HCT116 (cell line): ENCODE measurements around the gene ARFRP1. TPM values are rescaled to one million over a fixed set of nuclear protein-coding genes. Genes with fewer than 3 reads are reported as not detected.

Experiments used
- ATAC-seq: fragments of 200-7000 bp; cut with Tn5 transposase; 2 replicates; pipeline ENCODE4 v1.9.1; 2020; ENCODE audit warnings: mild to moderate bottlenecking, moderate library complexity
- BruUV-seq: library from RNA; stranded (reverse); fragments of 400-500 nt; replicated peaks from 2 replicates; lab custom pipeline; 2021; lab: Mats Ljungman, UMichigan
- CTCF ChIA-PET: fragments of 300-600 bp; sonication (Branson Sonifier 250); formaldehyde crosslinking; loops from one replicate; lab custom pipeline; 2021; ENCODE audit warnings: antibody characterized with exemption; lab: Charles Lee
- POLR2A ChIA-PET: fragments of 300-600, 350-600 bp; sonication (Branson Sonifier 250); formaldehyde crosslinking; loops from one replicate; lab custom pipeline; 2021; ENCODE audit warnings: antibody characterized with exemption; lab: Charles Lee
- RAD21 ChIA-PET, 2 experiments: fragments of 300-600 bp; sonication (Branson Sonifier 250); formaldehyde crosslinking; loops; one replicate each; lab custom pipeline; 2023; ENCODE audit warnings: low total read pairs in 2 of 2; ENCODE audit not compliant: uncharacterized antibody in 2 of 2, unreplicated experiment in 2 of 2, low non-redundant PET in 1 of 2; lab: Charles Lee
- DNase-seq: peaks from one replicate; pipeline ENCODE4 v3.0.0-alpha.2; 2010; ENCODE audit warnings: low read depth, low spot score
- H2AFZ ChIP-seq: fragments of 200-600 bp; shearing (Covaris generic), sonication (generic); 2 replicates; pipeline ENCODE4 v1.6.1; 2017; ENCODE audit warnings: low read depth, mixed run types, mixed read lengths, antibody characterized with exemption, low read length; ENCODE audit not compliant: poor library complexity, severe bottlenecking
- H3K27ac ChIP-seq: 2 replicates; pipeline ENCODE4 v1.5.1; 2012; ENCODE audit warnings: low read depth, low read length
- H3K27me3 ChIP-seq: fragments of 200-600 bp; sonication (generic); 2 replicates; pipeline ENCODE4 v1.6.1; 2016; ENCODE audit warnings: mixed run types, low read length, mixed read lengths; ENCODE audit not compliant: insufficient read depth
- H3K36me3 ChIP-seq, 2 experiments: fragments of 200-500 bp in 1 of 2; fragments of 200-600 bp in 1 of 2; sonication (Bioruptor generic) in 1 of 2; sonication (generic) in 1 of 2; 2 replicates each; pipeline versions ENCODE4 v1.5.1 to v1.6.1; 2014 to 2016; ENCODE audit warnings: low read length in 2 of 2, inconsistent platforms in 1 of 2, mixed read lengths in 1 of 2, mixed run types in 1 of 2; ENCODE audit not compliant: insufficient read depth in 2 of 2, control insufficient read depth in 1 of 2
- H3K4me1 ChIP-seq, 2 experiments: fragments of 200-600 bp in 1 of 2; sonication (generic) in 1 of 2; 2 replicates each; pipeline versions ENCODE4 v1.5.1 to v1.6.1; 2012 to 2017; ENCODE audit warnings: low read length in 2 of 2, inconsistent platforms in 1 of 2, mild to moderate bottlenecking in 1 of 2, mixed read lengths in 1 of 2, mixed run types in 1 of 2, moderate library complexity in 1 of 2; ENCODE audit not compliant: insufficient read depth in 2 of 2, control insufficient read depth in 1 of 2
- H3K4me2 ChIP-seq: fragments of 200-600 bp; sonication (generic); 2 replicates; pipeline ENCODE4 v1.6.1; 2017; ENCODE audit warnings: mixed run types, low read length, mixed read lengths
- H3K4me3 ChIP-seq, 2 experiments: fragments of 200-600 bp in 1 of 2; sonication (generic) in 1 of 2; replicated peaks in 1 of 2; 2 replicates each; pipeline ENCODE4 v1.5.1; 2011 to 2016; ENCODE audit warnings: low read length in 2 of 2, control low read depth in 1 of 2, low read depth in 1 of 2, mild to moderate bottlenecking in 1 of 2, mixed read lengths in 1 of 2, mixed run types in 1 of 2
- H3K79me2 ChIP-seq: fragments of 200-600 bp; sonication (generic); 2 replicates; pipeline ENCODE4 v1.6.1; 2017; ENCODE audit warnings: mild to moderate bottlenecking, mixed run types, low read length, moderate library complexity, mixed read lengths; ENCODE audit not compliant: insufficient read depth
- H3K9ac ChIP-seq: fragments of 200-600 bp; sonication (generic); 2 replicates; pipeline ENCODE4 v1.6.1; 2016; ENCODE audit warnings: low read length, mixed read lengths
- H3K9me2 ChIP-seq: fragments of 200-600 bp; sonication (generic), shearing (Covaris generic); 2 replicates; pipeline ENCODE4 v1.6.1; 2017; ENCODE audit warnings: mixed run types, mild to moderate bottlenecking, moderate library complexity; ENCODE audit not compliant: insufficient read depth
- H3K9me3 ChIP-seq, 2 experiments: fragments of 200-500 bp in 1 of 2; fragments of 200-600 bp in 1 of 2; sonication (Bioruptor generic) in 1 of 2; sonication (generic) in 1 of 2; 2 replicates each; pipeline ENCODE4 v1.6.1; 2014 to 2017; ENCODE audit warnings: low read length in 2 of 2, mixed read lengths in 2 of 2, inconsistent platforms in 1 of 2, low read depth in 1 of 2, mild to moderate bottlenecking in 1 of 2, mixed run types in 1 of 2, moderate library complexity in 1 of 2; ENCODE audit not compliant: control insufficient read depth in 1 of 2, insufficient read depth in 1 of 2
- H4K20me1 ChIP-seq: fragments of 200-600 bp; sonication (generic), shearing (Covaris generic); 2 replicates; pipeline ENCODE4 v1.6.1; 2017; ENCODE audit warnings: mixed run types, mild to moderate bottlenecking, moderate library complexity; ENCODE audit not compliant: insufficient read depth
- ATF3 ChIP-seq: IDR thresholded peaks from 2 replicates; pipeline ENCODE4 v1.6.1; 2012
- CEBPB ChIP-seq: IDR thresholded peaks from 2 replicates; pipeline ENCODE4 v1.6.1; 2012; ENCODE audit warnings: low read depth
- EGR1 ChIP-seq: IDR thresholded peaks from 2 replicates; pipeline ENCODE4 v1.6.1; 2012; ENCODE audit warnings: low read depth
- ELF1 ChIP-seq: IDR thresholded peaks from 2 replicates; pipeline ENCODE4 v1.6.1; 2012; ENCODE audit warnings: low read depth, borderline replicate concordance
- POLR2AphosphoS5 ChIP-seq: IDR thresholded peaks from 2 replicates; pipeline ENCODE4 v1.6.1; 2011; ENCODE audit warnings: mild to moderate bottlenecking, low read depth, low read length, moderate library complexity
- RAD21 ChIP-seq: IDR thresholded peaks from 2 replicates; pipeline ENCODE4 v1.6.1; 2012; ENCODE audit warnings: low read depth, mild to moderate bottlenecking
- REST ChIP-seq: IDR thresholded peaks from 2 replicates; pipeline ENCODE4 v1.6.1; 2012; ENCODE audit warnings: low read depth
- SIN3A ChIP-seq: IDR thresholded peaks from 2 replicates; pipeline ENCODE4 v1.6.1; 2012; ENCODE audit warnings: low read depth
- SRF ChIP-seq: IDR thresholded peaks from 2 replicates; pipeline ENCODE4 v1.6.1; 2012; ENCODE audit warnings: low read depth
- TCF7L2 ChIP-seq: IDR thresholded peaks from 2 replicates; pipeline ENCODE4 v1.7.0; 2011; ENCODE audit warnings: borderline replicate concordance, inconsistent platforms; ENCODE audit not compliant: insufficient read depth, insufficient read length; ENCODE audit errors: extremely low read depth
- ZFX ChIP-seq: fragments of 450-650 bp; IDR thresholded peaks from 2 replicates; pipeline ENCODE4 v1.6.1; 2017
- ZNF274 ChIP-seq: fragments of 200-500 bp; sonication (Bioruptor generic); IDR thresholded peaks from 2 replicates; pipeline ENCODE4 v1.6.1; 2014; ENCODE audit warnings: mild to moderate bottlenecking, low read depth, low read length, inconsistent platforms
- intact Hi-C: fragments of 100-400 bp; cut with micrococcal nuclease; formaldehyde crosslinking; loops from 2 replicates; pipeline ENCODE4 v1.10.0; 2022
- total RNA-seq: library from RNA; stranded (reverse); gene quantifications from one replicate; pipeline ENCODE4 v1.2.1, GENCODE V29; 2021; ENCODE audit not compliant: unreplicated experiment

The ARFRP1 gene
- total RNA-seq, 1 experiment from 2014 or later = 53.7 TPM

GRCh38 chr20:63702036-63702665, 5.6 kb downstream of the ARFRP1 start:
- Histone ChIP-seq H3K9me2 (no peaks in the 10 kb centered on the region), H3K9me3 (no peaks in the 10 kb centered on the region), H3K27ac (peak overlapping the region; percentile 8; the same call in 1 of the 2 replicates), H3K4me3 (no peak overlapping the region), H2AFZ (no peak overlapping the region), H3K9ac (no peak overlapping the region), H4K20me1 (no peaks in the 10 kb centered on the region), H3K4me1 (peaks cover 34 to 69% of the 10 kb centered on the region in 2 experiments), H3K4me2 (peak overlapping the region; percentile 19; the same call in 1 of the 2 replicates), H3K36me3 (peaks cover 7 to 25% of the 10 kb centered on the region in 2 experiments; a peak in 3 of 4 replicates), H3K79me2 (peaks cover 34% of the 10 kb centered on the region), H3K27me3 (no peaks in the 10 kb centered on the region)
- TF ChIP-seq CEBPB (no peak), POLR2AphosphoS5 (no peak; the same call in 1 of the 2 replicates), ATF3 (no peak), ZFX (no peak), TCF7L2 (no peak), REST (no peak), ELF1 (no peak), EGR1 (no peak), ZNF274 (no peak), RAD21 (no peak), SIN3A (no peak), SRF (no peak)
- RAD21 ChIA-PET = no interaction called here
- no peak for ATAC-seq
- intact Hi-C loops = loop anchor here (10.0 kb wide), 1 partner anchor 353 kb away; no protein-coding TSS in a partner anchor
- BruUV-seq = no TSS peak
- CTCF ChIA-PET = no interaction called here
- no peak for DNase-seq
- POLR2A ChIA-PET = interaction anchor here (0.8 to 1.3 kb wide), 2 partner anchors 75 to 165 kb away, joined by 3 read pairs; partner anchors contain the start of genes GMEB2 and PTK6
